HepG2 (cell line): ENCODE data around the gene NARF. TPM values are rescaled to one million over a fixed set of nuclear protein-coding genes. Genes with fewer than 3 reads are reported as not detected.
A peak's percentile ranks its signal among the peaks of the same experiment; 100 is the strongest.

Experiments
- ATF4 ChIP-seq, 2 experiments: fragments of 450-650 bp in 1 of 2; sonication (generic) in 1 of 2; formaldehyde crosslinking; IDR thresholded peaks; 2 replicates each; pipeline versions ENCODE4 v1.5.0 to v1.8.0; 2020 to 2022; ENCODE audit warnings: mild to moderate bottlenecking in 1 of 2, missing genetic modification reagents in 1 of 2
- BRF2 ChIP-seq: sonication (generic); formaldehyde crosslinking; IDR thresholded peaks from 2 replicates; pipeline ENCODE4 v1.8.1; 2022; ENCODE audit warnings: mild to moderate bottlenecking, missing genetic modification reagents
- FOXP4 ChIP-seq: sonication (generic); formaldehyde crosslinking; IDR thresholded peaks from 2 replicates; pipeline ENCODE4 v1.4.0; 2020; ENCODE audit warnings: missing genetic modification reagents
- HOXA9 ChIP-seq: sonication (generic); formaldehyde crosslinking; IDR thresholded peaks from 2 replicates; pipeline ENCODE4 v1.8.1; 2022; ENCODE audit warnings: missing genetic modification reagents, mild to moderate bottlenecking, moderate library complexity, borderline replicate concordance
- KDM5B ChIP-seq: sonication (generic); formaldehyde crosslinking; IDR thresholded peaks from 2 replicates; pipeline ENCODE4 v1.4.0; 2020; ENCODE audit warnings: missing genetic modification reagents, mild to moderate bottlenecking, borderline replicate concordance
- LCORL ChIP-seq, 2 experiments: fragments of 450-650 bp in 1 of 2; sonication (generic) in 1 of 2; formaldehyde crosslinking in 1 of 2; IDR thresholded peaks; 2 replicates each; pipeline versions ENCODE4 v1.5.0 to v1.6.1; 2017 to 2020; ENCODE audit warnings: antibody characterized with exemption in 1 of 2, missing genetic modification reagents in 1 of 2
- RAD51 ChIP-seq: fragments of 450-650 bp; IDR thresholded peaks from 2 replicates; pipeline ENCODE4 v1.6.1; 2016; ENCODE audit warnings: borderline replicate concordance
- SCMH1 ChIP-seq: sonication (generic); formaldehyde crosslinking; IDR thresholded peaks from 2 replicates; pipeline ENCODE4 v1.9.0; 2021; ENCODE audit warnings: missing genetic modification reagents, mild to moderate bottlenecking, borderline replicate concordance
- USF2 ChIP-seq, 2 experiments: sonication (generic) in 1 of 2; formaldehyde crosslinking in 1 of 2; IDR thresholded peaks; 2 replicates each; pipeline versions ENCODE4 v1.5.1 to v1.6.1; 2011 to 2020; ENCODE audit warnings: borderline replicate concordance in 1 of 2, low read depth in 1 of 2, low read length in 1 of 2, mild to moderate bottlenecking in 1 of 2, missing genetic modification reagents in 1 of 2, moderate library complexity in 1 of 2
- ZBTB20 ChIP-seq: sonication (generic); formaldehyde crosslinking; IDR thresholded peaks from 2 replicates; pipeline ENCODE4 v1.8.1; 2023; ENCODE audit warnings: missing genetic modification reagents, low read depth, mild to moderate bottlenecking, borderline replicate concordance
- ZBTB44 ChIP-seq: sonication (generic); formaldehyde crosslinking; IDR thresholded peaks from 2 replicates; pipeline ENCODE4 v1.4.0; 2020; ENCODE audit warnings: missing genetic modification reagents
- ZBTB49 ChIP-seq: sonication (generic); formaldehyde crosslinking; IDR thresholded peaks from 2 replicates; pipeline ENCODE4 v1.4.0; 2020; ENCODE audit warnings: missing genetic modification reagents, borderline replicate concordance
- ZSCAN9 ChIP-seq: IDR thresholded peaks from 2 replicates; pipeline ENCODE4 v1.6.1; 2016; ENCODE audit warnings: borderline replicate concordance
- polyA plus RNA-seq, 8 experiments: library from polyadenylated mRNA; depleted of rRNA in 3 of 8; stranded (reverse) in 7 of 8; unstranded in 1 of 8; fragments of >200 nt; fragmentation: Illumina TruSeq in 4 of 8; extraction: Trizol in 4 of 8; gene quantifications; 2 replicates each; pipeline versions ENCODE4 v1.2.1 to v1.2.3, GENCODE V29; 2011 to 2016; ENCODE audit warnings: low read depth in 4 of 8, missing spikeins in 1 of 8, mixed read lengths in 1 of 8; ENCODE audit not compliant: insufficient read depth in 1 of 8
- total RNA-seq, 5 experiments: library from RNA; depleted of rRNA; stranded (reverse); fragments of >200 nt; fragmentation: Illumina TruSeq; extraction: Trizol; gene quantifications; 2 replicates each; pipeline ENCODE4 v1.2.3, GENCODE V29; 2016; ENCODE audit warnings: low read depth in 1 of 5

Gene NARF
- total and polyA plus RNA-seq, 2 of the 13 experiments (the other 11 are each of a cell fraction or from before 2014, with no cell fraction given), result 61.1 to 144 TPM

- no peak for TF ChIP-seq ZBTB49 (CRISPR knock-in tag)
- TF ChIP-seq LCORL (IDR thresholded peaks at IDR 0.05), result no peak
- TF ChIP-seq LCORL (CRISPR knock-in tag; IDR thresholded peaks at IDR 0.05), result peak; percentile 80
- TF ChIP-seq BRF2 (CRISPR knock-in tag), result peak; percentile 89
- TF ChIP-seq SCMH1 (CRISPR knock-in tag), result no peak
- TF ChIP-seq ZBTB20 (CRISPR knock-in tag), result no peak; the same call in 1 of the 2 replicates
- TF ChIP-seq RAD51, result no peak
- TF ChIP-seq ZSCAN9 (CRISPR knock-in tag), result peak; percentile 42; the same call in 1 of the 2 replicates
- TF ChIP-seq KDM5B (CRISPR knock-in tag), result peak; percentile 96
- TF ChIP-seq FOXP4 (CRISPR knock-in tag), result no peak; the same call in 1 of the 2 replicates
- no peak for TF ChIP-seq USF2 (IDR thresholded peaks at IDR 0.05; ENCODE audit: low read depth, low read length)
- TF ChIP-seq USF2 (CRISPR knock-in tag; IDR thresholded peaks at IDR 0.05; ENCODE audit: borderline replicate concordance), result peak; percentile 80
- peak in 1 of 2 experiments; percentile 47; a peak in 2 of 4 replicates for TF ChIP-seq ATF4 (CRISPR knock-in tag; IDR thresholded peaks at IDR 0.05)
- peak; percentile 56; the same call in 1 of the 2 replicates for TF ChIP-seq HOXA9 (CRISPR knock-in tag)
- TF ChIP-seq ZBTB44 (CRISPR knock-in tag), result peak; percentile 42; the same call in 1 of the 2 replicates
Observed at GRCh38 chr17:82458179-82458884, at the start of gene NARF (continued).
